ENCODE data around the gene TFDP2.
"Not testable (repeated sequence)": the region's sequence is repeated elsewhere in the genome, so short reads cannot be mapped to it uniquely, and the experiment has no call there.

The TFDP2 gene

DNA sequence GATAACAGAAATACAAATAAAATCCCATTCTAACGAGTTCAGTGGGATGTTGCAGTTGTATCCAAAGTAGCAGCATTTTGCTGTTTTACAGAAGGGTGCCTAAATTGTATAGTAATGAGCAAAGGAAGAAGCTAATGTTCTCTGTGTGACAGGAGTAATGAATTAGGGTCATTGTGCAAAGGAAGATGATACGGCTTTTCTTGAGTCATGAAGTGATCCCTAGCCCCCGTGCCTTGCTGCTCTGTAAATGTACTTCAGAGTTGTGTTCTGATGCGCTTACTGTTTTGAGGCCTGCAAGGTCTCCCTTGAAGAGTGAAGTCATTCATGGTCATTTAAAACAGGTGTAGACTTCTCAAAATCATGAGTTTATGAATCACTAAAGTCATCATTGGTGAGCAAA, 235.0 kb downstream of the TFDP2 start:
- DNase-seq = no peak

DNA sequence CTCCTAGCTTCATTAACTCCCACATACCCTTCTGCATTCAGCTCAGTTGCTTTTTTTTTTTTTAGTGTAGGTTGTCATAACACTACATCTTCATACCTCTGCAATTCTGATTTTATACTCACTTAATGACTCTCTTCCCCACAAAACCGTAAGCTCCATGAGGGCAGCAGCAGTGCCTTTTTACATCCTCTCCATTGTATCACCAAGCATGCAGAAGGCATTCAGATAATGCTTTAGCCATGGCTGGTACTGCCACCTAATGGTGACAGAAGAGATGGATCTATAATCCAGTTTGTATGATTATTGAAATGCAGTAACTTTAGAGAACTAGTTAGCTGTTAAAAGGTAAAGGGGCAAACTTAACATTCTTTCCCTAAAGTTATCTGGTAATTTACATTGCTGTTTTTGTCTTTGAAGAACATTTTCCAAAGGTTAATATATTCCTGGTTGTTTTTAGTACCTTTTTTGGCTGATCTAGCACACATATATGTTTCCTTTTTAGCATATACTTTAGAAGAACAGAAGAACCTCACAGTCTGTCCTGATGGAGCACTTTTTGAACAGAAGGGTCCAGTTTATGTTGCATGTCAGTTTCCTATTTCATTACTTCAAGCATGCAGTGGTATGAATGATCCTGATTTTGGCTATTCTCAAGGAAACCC, 236.1 kb downstream of the TFDP2 start:
- DNase-seq = peak; percentile 92

DNA sequence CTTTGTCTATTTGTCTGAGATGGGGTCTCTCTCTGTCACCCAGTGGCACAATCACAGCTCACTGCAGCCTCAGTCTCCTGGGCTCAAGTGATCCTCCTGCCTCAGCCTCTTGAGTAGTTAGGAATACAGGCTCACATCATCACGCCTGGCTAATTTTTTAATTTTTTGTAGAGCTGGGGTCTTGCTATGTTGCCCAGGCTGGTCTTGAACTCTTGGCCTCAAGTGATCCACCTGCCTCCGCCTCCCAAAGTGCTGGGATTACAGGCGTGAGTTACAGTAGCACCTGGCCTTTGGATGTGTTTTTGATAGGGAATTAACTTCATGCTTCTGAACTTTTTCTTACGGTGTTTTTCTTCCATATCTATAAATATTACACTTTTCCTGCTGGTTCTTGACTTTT, 239.4 kb downstream of the TFDP2 start:
- DNase-seq = not testable (repeated sequence)

GRCh38 chr3:141909408-141909807, 239.9 kb downstream of the TFDP2 start:
- no peak for DNase-seq

DNA sequence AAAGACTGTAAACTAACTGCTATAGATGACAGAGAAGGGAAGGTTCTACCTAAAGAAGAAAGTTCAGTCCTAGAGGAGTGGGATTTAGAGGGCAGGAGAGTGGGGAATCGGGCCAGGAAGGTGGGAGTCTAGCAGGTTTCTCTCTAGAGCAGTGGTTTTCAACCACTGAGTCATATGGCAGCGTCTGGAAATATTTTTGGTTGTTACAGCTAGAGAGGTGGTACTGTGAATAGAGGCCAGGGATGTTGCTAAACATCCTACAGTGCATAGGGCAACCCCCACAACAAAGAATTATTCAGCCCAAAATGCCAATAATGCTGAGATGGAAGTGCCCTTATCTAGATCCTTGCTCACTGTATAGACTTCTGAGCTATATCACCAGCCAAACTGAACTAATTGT, 244.2 kb downstream of the TFDP2 start:
- no peak for DNase-seq

- DNase-seq = no peak
Observed at GRCh38 chr3:141904203-141904602, 245.1 kb downstream of the TFDP2 start.

DNA sequence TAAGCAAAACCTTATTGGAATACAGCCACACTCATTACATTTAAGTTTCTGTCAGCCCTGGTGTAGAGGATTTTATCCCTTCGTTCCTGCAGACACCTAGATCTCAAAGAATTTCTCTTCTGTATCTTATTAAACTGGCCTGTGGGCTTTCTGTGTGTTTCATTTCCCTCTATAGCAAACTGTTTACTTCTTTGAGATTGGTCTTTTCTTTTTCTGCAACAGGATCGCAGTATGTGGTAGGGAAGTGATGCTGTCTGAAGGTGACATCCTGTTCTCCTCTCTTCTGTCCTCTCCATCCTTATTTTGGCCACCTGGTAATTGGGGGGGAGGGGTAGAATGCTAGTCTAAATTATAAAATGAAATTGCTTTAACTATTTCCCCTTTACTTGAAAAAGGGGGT, 247.4 kb downstream of the TFDP2 start:
- no peak for DNase-seq

- no peak for DNase-seq
Observed at GRCh38 chr3:141900343-141900742, 249.0 kb downstream of the TFDP2 start.

GRCh38 chr3:141898908-141899307, 250.4 kb downstream of the TFDP2 start:
- DNase-seq = no peak

- DNase-seq = no peak
Observed at GRCh38 chr3:141895731-141896130, 253.6 kb downstream of the TFDP2 start.

GRCh38 chr3:141894524-141895176, 254.7 kb downstream of the TFDP2 start:
- peak; percentile 23 for DNase-seq

All from hematopoietic multipotent progenitor cell treated with erythropoietin and hydrocortisone succinate and interleukin-3 and kit ligand, for 6 days (in vitro differentiated cells).